Stimulated activated naive CD4-positive, alpha-beta T cell treated with Interleukin-2 at 50 U/mL for 16 hours (primary cell): ENCODE results near the gene MRGPRX4.

Experiments
- DNase-seq: peaks from one replicate; lab custom pipeline; 2025; lab: John Stamatoyannopoulos, UW

MRGPRX4 gene

GRCh38 chr11:18221274-18221876 is 48.7 kb downstream of the MRGPRX4 start:
- DNase-seq = no peak

- no peak for DNase-seq
Measured at GRCh38 chr11:18222814-18223421, 50.3 kb downstream of the MRGPRX4 start.
